G401 (cell line): Measurements from ENCODE around the gene NEO1. TPM values are rescaled to one million over a fixed set of nuclear protein-coding genes. Genes with fewer than 3 reads are reported as not detected.

ENCODE experiments used
- DNase-seq: peaks from one replicate; pipeline ENCODE4 v3.0.0-alpha.2; 2015; ENCODE audit warnings: low spot score
- in situ Hi-C: cut with HindIII; loops from 2 replicates; pipeline ENCODE4 v1.10.0; 2016; ENCODE audit warnings: low sequenced_read_pairs, mixed read lengths
- total RNA-seq: library from RNA; depleted of rRNA; stranded (reverse); fragments of >200 nt; shearing (Covaris generic); gene quantifications from 2 replicates; pipeline ENCODE4 v1.2.3, GENCODE V29; 2014

NEO1 gene
- total RNA-seq, 1 experiment from 2014 or later = 0.81 TPM

DNA sequence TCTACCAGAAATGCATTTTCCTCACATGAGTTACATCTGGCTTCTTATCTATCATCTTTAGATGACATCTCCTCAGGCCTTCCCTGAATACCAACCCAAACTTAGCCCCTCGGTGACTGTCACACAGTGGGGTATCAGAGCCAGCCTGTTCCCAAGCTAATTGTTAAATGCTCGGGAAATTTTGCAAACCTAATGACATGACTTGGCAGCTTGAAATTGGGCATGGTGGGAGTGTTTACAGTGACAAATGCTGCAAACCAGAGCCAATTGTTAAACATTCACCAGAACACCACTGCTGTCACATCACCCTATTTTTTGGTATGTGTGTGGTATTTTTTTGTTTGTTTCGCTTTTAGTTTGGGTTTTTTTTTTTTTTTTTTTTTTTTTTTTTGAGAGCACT, 185.6 kb downstream of the NEO1 start:
- DNase-seq = peak; percentile 55
- in situ Hi-C loops = no loop called here

- DNase-seq = peak; percentile 34
- in situ Hi-C loops = no loop called here
These were observed 187.4 kb downstream of the NEO1 start for GRCh38 chr15:73239564-73240215.

- in situ Hi-C loops = no loop called here
- DNase-seq = peak; percentile 78
These were observed 188.7 kb downstream of the NEO1 start for GRCh38 chr15:73240866-73241499.

- in situ Hi-C loops = no loop called here
- DNase-seq = peak; percentile 16
These were observed 192.1 kb downstream of the NEO1 start for GRCh38 chr15:73244333-73244732.

DNA sequence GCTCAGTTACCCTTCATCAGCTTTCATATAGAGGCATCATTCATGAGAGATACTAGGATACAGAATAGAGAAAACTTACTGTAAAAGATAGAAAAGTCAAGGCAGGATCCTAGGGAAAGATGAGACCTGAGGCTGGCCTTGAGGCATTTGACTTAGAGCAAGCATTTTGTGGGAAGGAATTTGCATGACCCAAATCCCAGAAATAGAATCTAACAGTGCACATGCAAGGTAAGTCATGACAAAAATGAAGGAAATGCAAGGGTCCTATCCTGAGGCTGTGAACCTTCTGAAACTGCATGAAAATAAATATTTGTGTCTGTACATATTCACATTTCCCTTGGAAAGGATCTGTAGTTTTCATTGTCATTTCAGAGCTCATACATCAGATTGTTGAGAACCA, 194.2 kb downstream of the NEO1 start:
- in situ Hi-C loops = no loop called here
- no peak for DNase-seq

- DNase-seq = no peak
- in situ Hi-C loops = no loop called here
These were observed 194.6 kb downstream of the NEO1 start for GRCh38 chr15:73246898-73247297.

DNA sequence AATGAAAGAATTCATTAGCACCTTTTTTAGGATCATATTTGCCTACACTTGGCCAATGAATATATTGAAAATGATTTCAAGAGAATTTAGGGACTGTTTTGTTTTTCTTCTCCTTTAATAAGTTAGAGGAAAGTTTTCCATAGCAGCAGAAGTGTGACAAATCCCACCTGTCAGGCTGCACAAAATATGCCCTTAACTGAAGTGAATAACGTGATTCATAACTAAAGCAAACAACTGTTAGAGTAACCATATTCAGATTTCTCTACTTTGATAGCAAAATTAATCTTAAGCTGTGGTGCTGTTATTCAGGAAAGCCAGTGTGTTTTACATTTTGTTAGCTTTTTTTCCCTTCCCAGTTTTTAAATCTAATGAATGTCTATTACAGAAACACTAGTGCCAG, 195.1 kb downstream of the NEO1 start:
- DNase-seq = no peak
- in situ Hi-C loops = no loop called here

DNA sequence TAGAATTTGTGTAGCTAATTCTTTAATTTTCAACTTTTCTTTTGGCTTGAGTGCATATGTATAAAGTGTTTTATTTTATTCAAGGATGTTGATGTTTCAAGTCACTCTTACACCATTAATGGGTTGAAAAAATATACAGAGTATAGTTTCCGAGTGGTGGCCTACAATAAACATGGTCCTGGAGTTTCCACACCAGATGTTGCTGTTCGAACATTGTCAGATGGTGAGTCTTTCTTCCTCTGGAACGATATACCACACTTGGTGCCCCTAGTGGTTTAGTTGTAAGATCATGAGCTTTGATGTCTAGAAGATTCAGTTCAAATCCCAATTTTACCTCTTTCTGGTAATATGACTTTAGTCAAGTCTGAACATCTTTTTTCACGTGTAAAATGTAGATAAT, 197.2 kb downstream of the NEO1 start:
- in situ Hi-C loops = no loop called here
- DNase-seq = no peak

DNA sequence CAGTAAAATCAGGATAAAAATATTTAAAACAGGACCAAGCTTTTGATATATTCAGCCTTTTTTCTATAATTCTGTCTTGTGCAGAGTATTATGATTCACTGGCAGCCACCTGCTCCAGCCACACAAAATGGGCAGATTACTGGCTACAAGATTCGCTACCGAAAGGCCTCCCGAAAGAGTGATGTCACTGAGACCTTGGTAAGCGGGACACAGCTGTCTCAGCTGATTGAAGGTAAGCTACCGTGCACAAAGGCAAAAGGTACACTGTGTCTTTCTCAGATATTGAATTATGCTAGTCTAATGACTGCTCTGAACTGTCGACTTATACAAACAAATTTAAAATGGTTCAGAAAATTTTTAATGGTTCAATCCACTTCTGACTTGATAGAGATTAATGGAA, 202.3 kb downstream of the NEO1 start:
- in situ Hi-C loops = no loop called here
- DNase-seq = no peak

DNA sequence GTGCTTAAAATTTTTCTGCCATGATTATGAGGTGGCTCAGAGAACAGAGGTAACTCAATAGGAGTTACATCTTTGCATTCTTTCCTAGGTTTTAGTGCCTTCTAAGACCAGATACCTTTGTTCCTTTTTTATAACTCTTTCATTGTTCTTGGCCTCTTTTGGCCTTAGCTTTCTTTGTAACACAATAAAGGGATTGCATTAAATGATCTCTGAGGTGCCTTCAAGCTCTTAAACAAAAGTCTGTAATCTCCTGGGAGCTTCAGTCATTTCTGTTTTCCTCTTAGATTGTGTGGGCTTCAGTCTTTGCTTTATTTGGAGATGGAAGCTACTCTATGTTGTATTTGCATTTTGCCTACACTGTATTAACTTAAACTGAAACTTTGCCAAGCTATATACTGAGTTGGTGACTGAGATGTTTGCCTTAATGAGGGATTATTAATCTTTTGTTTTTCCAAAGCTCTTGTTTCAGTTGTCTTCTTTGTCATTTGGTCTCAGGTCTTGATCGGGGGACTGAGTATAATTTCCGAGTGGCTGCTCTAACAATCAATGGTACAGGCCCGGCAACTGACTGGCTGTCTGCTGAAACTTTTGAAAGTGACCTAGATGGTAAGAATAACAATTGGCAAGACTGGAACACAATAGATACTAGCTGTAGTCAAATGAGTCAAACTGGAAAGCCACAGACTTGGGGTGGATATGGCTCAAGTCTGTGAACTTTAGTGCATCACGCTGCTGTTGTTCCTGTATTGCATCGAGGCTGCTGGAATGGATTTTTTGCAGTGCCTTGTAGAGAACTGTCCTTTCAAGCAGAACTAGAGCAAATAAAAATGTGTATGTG, 206.2 kb downstream of the NEO1 start:
- no peak for DNase-seq
- in situ Hi-C loops = no loop called here

DNA sequence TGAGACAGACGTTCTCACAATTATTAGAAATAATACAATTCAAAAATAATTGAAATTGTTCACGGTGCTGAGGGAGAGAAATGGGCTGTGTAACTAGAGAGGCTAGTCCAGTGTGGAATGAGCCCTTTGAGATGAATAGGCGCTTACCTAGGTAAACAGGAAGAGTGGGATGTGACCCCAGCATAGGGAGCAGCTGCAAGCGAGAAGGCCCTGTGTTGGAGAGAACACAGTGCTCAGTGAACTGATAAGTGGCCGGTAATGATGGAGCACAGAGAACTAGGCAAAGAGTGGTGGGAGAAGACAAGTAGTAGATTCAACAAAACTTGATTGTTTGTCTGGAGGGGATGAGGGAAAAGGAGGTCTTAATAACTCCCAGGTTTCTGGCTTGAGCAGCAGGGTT, 212.6 kb downstream of the NEO1 start:
- in situ Hi-C loops = no loop called here
- no peak for DNase-seq

- peak; percentile 29 for DNase-seq
- in situ Hi-C loops = no loop called here
These were observed 213.4 kb downstream of the NEO1 start for GRCh38 chr15:73265536-73266153.

- in situ Hi-C loops = no loop called here
- DNase-seq = no peak
These were observed 216.2 kb downstream of the NEO1 start for GRCh38 chr15:73268457-73268856.

- in situ Hi-C loops = no loop called here
These were observed 218.3 kb downstream of the NEO1 start for GRCh38 chr15:73270366-73271097.

DNA sequence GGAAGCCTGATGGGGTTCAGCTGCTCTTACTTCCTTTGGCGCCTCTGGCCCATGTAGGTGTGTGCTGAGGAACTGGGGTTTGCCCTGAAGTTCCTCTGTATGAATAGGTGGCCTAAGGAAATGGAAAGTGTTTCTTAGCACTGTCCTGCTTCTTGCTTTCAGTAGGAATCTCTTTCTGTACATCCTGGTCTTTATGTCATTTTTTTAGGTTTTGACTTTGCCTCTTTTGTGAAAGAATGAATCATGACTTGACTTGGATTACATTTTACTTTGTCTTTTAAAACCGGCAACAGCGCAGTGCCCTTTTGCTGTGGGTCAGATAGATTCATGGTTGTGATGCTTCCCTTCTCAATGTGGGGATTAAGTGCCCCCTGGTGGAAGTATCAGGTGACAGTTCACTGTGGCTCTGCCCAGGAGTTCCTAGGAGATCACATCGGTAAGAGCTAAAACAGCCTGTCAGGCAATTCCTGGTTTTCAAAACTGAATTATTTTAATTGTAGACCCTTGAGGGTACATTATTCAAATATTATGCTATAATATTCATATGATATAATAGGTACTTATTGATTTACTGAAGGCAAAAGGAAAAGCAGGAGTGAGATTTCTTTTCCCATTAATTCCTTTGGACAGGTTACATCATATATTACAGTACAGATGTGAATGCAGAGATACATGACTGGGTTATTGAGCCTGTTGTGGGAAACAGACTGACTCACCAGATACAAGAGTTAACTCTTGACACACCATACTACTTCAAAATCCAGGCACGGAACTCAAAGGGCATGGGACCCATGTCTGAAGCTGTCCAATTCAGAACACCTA, 221.1 kb downstream of the NEO1 start:
- peak; percentile 79 for DNase-seq
- in situ Hi-C loops = no loop called here

More at GRCh38 chr15:73270366-73271097, 218.3 kb downstream of the NEO1 start:
- no peak for DNase-seq

GRCh38 chr15:73275862-73276261, 223.6 kb downstream of the NEO1 start:
- DNase-seq = no peak
- in situ Hi-C loops = no loop called here

GRCh38 chr15:73282567-73283365, 230.5 kb downstream of the NEO1 start:
- no peak for DNase-seq
- in situ Hi-C loops = no loop called here
